HepG2 (cell line): Measurements from ENCODE around the gene CTNNA2. TPM values are rescaled to one million over a fixed set of nuclear protein-coding genes. Genes with fewer than 3 reads are reported as not detected.
A peak's percentile ranks its signal among the peaks of the same experiment; 100 is the strongest.

Source experiments
- ATAC-seq: fragments of 200-7000 bp; cut with Tn5 transposase; 3 replicates; pipeline ENCODE4 v1.9.1; 2020; ENCODE audit warnings: mild to moderate bottlenecking, moderate library complexity
- BruUV-seq: library from RNA; stranded (reverse); fragments of 400-500 nt; replicated peaks from 2 replicates; lab custom pipeline; 2021; lab: Mats Ljungman, UMichigan
- CTCF ChIA-PET: fragments of 300-600 bp; formaldehyde crosslinking; extraction: SDS; loops from one replicate; lab custom pipeline; 2021; ENCODE audit warnings: low total read pairs, inconsistent platforms, low intra/inter-chr PET ratio; lab: Yijun Ruan, JAX
- POLR2A ChIA-PET: fragments of 350-600 bp; sonication (Branson Sonifier 250); formaldehyde crosslinking; loops from one replicate; lab custom pipeline; 2020; ENCODE audit warnings: antibody characterized with exemption, inconsistent platforms; lab: Yijun Ruan, JAX
- DNase-seq: peaks from one replicate; pipeline ENCODE4 v3.0.0-alpha.2; 2015; ENCODE audit warnings: low spot score
- FAIRE-seq: peaks from 3 replicates; lab custom pipeline; 2011; peaks lifted over from hg19 to GRCh38; lab: Jason Lieb, UNC
- H2AFZ ChIP-seq: one replicate; pipeline ENCODE4 v1.6.1; 2011; ENCODE audit warnings: low read length, inconsistent platforms
- H3K27ac ChIP-seq: fragments of 300-600 bp; 3 replicates; pipeline ENCODE4 v1.8.0; 2011; ENCODE audit warnings: mixed run types, mild to moderate bottlenecking, mixed read lengths, low read length, inconsistent platforms; ENCODE audit not compliant: insufficient read depth; ENCODE audit errors: extremely low read length
- H3K27me3 ChIP-seq, 2 experiments: fragments of 200-600 bp in 1 of 2; 2 replicates in 1 of 2; 3 replicates in 1 of 2; pipeline versions ENCODE4 v1.6.0 to v1.8.0; 2011; ENCODE audit warnings: low read length in 2 of 2, mild to moderate bottlenecking in 2 of 2, moderate library complexity in 2 of 2, inconsistent platforms in 1 of 2; ENCODE audit not compliant: insufficient read depth in 2 of 2, control insufficient read depth in 1 of 2
- H3K36me3 ChIP-seq, 2 experiments: fragments of 200-600 bp in 1 of 2; replicated peaks in 1 of 2; 2 replicates in 1 of 2; 3 replicates in 1 of 2; pipeline versions ENCODE4 v1.5.1 to v1.8.0; 2011; ENCODE audit warnings: low read length in 2 of 2, inconsistent platforms in 1 of 2; ENCODE audit not compliant: insufficient read depth in 2 of 2, control insufficient read depth in 1 of 2
- H3K4me1 ChIP-seq: 2 replicates; pipeline ENCODE4 v1.5.1; 2012; ENCODE audit warnings: low read length, inconsistent platforms; ENCODE audit not compliant: insufficient read depth
- H3K4me2 ChIP-seq: 2 replicates; pipeline ENCODE4 v1.6.0; 2011; ENCODE audit warnings: low read depth, low read length, inconsistent platforms
- H3K4me3 ChIP-seq, 3 experiments: fragments of 200-600 bp in 1 of 3; sonication (generic), shearing (Covaris generic) in 1 of 3; replicated peaks in 1 of 3; 2 replicates each; pipeline ENCODE4 v1.5.1; 2011 to 2016; ENCODE audit warnings: low read length in 3 of 3, inconsistent platforms in 2 of 3, low read depth in 2 of 3, mild to moderate bottlenecking in 2 of 3, control low read depth in 1 of 3, mixed read lengths in 1 of 3; ENCODE audit not compliant: insufficient read depth in 1 of 3
- H3K79me2 ChIP-seq: one replicate; pipeline ENCODE4 v1.6.1; 2011; ENCODE audit warnings: low read length, inconsistent platforms; ENCODE audit not compliant: insufficient read depth
- H3K9ac ChIP-seq: 2 replicates; pipeline ENCODE4 v1.6.0; 2011; ENCODE audit warnings: mild to moderate bottlenecking, low read depth, low read length, inconsistent platforms; ENCODE audit not compliant: insufficient read depth
- H3K9me3 ChIP-seq: 2 replicates; pipeline ENCODE4 v1.5.1; 2012; ENCODE audit warnings: mild to moderate bottlenecking, low read length
- H4K20me1 ChIP-seq: 2 replicates; pipeline ENCODE4 v1.6.0; 2011; ENCODE audit warnings: inconsistent platforms, mild to moderate bottlenecking, low read length, moderate library complexity; ENCODE audit not compliant: insufficient read depth
- CEBPB ChIP-seq: IDR thresholded peaks from 2 replicates; pipeline ENCODE4 v1.6.1; 2011; ENCODE audit warnings: low read depth, low read length, improper control_type of control experiment, borderline replicate concordance
- POGK ChIP-seq: sonication (generic); formaldehyde crosslinking; conservative IDR thresholded peaks from 2 replicates; pipeline ENCODE4 v1.8.0; 2022; ENCODE audit warnings: mild to moderate bottlenecking, moderate library complexity, missing genetic modification reagents
- ZFP36L1 ChIP-seq: sonication (generic); formaldehyde crosslinking; IDR thresholded peaks from 2 replicates; pipeline ENCODE4 v1.8.0; 2022; ENCODE audit warnings: mild to moderate bottlenecking, missing genetic modification reagents, moderate library complexity
- ZNF331 ChIP-seq: sonication (generic); formaldehyde crosslinking; IDR thresholded peaks from 2 replicates; pipeline ENCODE4 v1.4.0; 2020; ENCODE audit warnings: missing genetic modification reagents
- WGBS: methylation state at CpG from one replicate; pipeline ENCODE4 v1.1.6; 2017; ENCODE audit warnings: low lambda C conversion rate; 5-methylcytosine and 5-hydroxymethylcytosine counted together
- in situ Hi-C: cut with HindIII; loops from 2 replicates; pipeline ENCODE4 v1.10.0; 2017; ENCODE audit warnings: low pct_unique_long_range_greater_than_20kb; ENCODE audit not compliant: extremely low pct_ligation_motif_present
- intact Hi-C: fragments of 100-400 bp; cut with micrococcal nuclease; formaldehyde crosslinking; loops from one replicate; pipeline ENCODE4 v1.10.0; 2022; ENCODE audit not compliant: unreplicated experiment
- polyA plus RNA-seq, 8 experiments: library from polyadenylated mRNA; depleted of rRNA in 3 of 8; stranded (reverse) in 7 of 8; unstranded in 1 of 8; fragments of >200 nt; fragmentation: Illumina TruSeq in 4 of 8; extraction: Trizol in 4 of 8; gene quantifications; 2 replicates each; pipeline versions ENCODE4 v1.2.1 to v1.2.3, GENCODE V29; 2011 to 2016; ENCODE audit warnings: low read depth in 4 of 8, missing spikeins in 1 of 8, mixed read lengths in 1 of 8; ENCODE audit not compliant: insufficient read depth in 1 of 8
- total RNA-seq, 5 experiments: library from RNA; depleted of rRNA; stranded (reverse); fragments of >200 nt; fragmentation: Illumina TruSeq; extraction: Trizol; gene quantifications; 2 replicates each; pipeline ENCODE4 v1.2.3, GENCODE V29; 2016; ENCODE audit warnings: low read depth in 1 of 5

Gene CTNNA2
- total and polyA plus RNA-seq, 2 of the 13 experiments (the other 11 are each of a cell fraction or from before 2014, with no cell fraction given) = not detected

GRCh38 chr2:80330527-80331450, 817.9 kb downstream of the CTNNA2 start:
- Histone ChIP-seq H3K9ac (no peak overlapping the region), H3K4me1 (no peaks in the 10 kb centered on the region), H3K27me3 (no peaks in the 10 kb centered on the region), H3K9me3 (peaks cover 10% of the 10 kb centered on the region; the same call in 1 of the 2 replicates), H3K36me3 (no peaks in the 10 kb centered on the region), H4K20me1 (no peaks in the 10 kb centered on the region), H2AFZ (no peak overlapping the region), H3K4me3 (no peak overlapping the region), H3K27ac (no peak overlapping the region), H3K79me2 (no peaks in the 10 kb centered on the region), H3K4me2 (no peak overlapping the region)
- BruUV-seq = no TSS peak
- WGBS = 15% methylated on average over 14 of the region's 14 CpGs
- intact Hi-C loops = no loop called here
- ChIA-PET POLR2A (no interaction called here), CTCF (no interaction called here)
- in situ Hi-C loops = no loop called here
- 0 out of 2 replicates have a peak, but pooled peaks have one; percentile 8 for TF ChIP-seq CEBPB
- TF ChIP-seq ZFP36L1 (CRISPR knock-in tag) = no peak
- no peak for ATAC-seq
- no peak for DNase-seq
- FAIRE-seq = no peak

DNA sequence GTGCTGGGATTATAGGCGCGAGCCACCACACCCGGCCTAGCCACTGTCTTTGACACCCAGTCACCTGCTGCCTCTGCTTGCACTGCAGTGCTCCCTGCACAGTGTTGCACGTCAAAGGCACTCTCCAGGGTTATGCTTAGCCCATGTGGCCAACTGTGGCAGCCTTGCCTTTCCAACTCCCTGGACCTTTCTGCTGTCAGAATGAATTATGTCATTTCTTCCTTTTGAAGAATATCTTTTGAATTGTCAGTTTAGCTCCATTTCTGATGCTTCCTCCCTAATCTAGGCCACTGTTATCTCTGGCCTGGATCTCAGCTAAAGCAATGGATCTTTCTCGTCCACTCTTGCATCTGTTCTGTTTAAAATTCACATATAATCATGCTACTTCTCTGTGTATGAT, 821.0 kb downstream of the CTNNA2 start:
- FAIRE-seq (no peak), ATAC-seq (no peak), DNase-seq (no peak)
- H3K79me2 ChIP-seq = no peaks in the 10 kb centered on the region
- no peaks in the 10 kb centered on the region for H3K4me1 ChIP-seq
- WGBS = 49% methylated on average over 5 of the region's 5 CpGs
- H3K4me2 ChIP-seq = no peak overlapping the region
- no peaks in the 10 kb centered on the region for H3K36me3 ChIP-seq
- no TSS peak for BruUV-seq
- H3K27me3 ChIP-seq = no peaks in the 10 kb centered on the region
- in situ Hi-C loops = no loop called here
- intact Hi-C loops = no loop called here
- H3K9me3 ChIP-seq = peaks cover 24% of the 10 kb centered on the region; the same call in 1 of the 2 replicates
- no peak overlapping the region for H3K27ac ChIP-seq
- H4K20me1 ChIP-seq = no peaks in the 10 kb centered on the region
- ChIA-PET POLR2A (no interaction called here), CTCF (no interaction called here)
- H3K9ac ChIP-seq = no peak overlapping the region
- TF ChIP-seq POGK (CRISPR knock-in tag) = no peak
- TF ChIP-seq ZNF331 (CRISPR knock-in tag) = no peak
- no peak overlapping the region for H3K4me3 ChIP-seq
- no peak overlapping the region for H2AFZ ChIP-seq
